Measurements from ENCODE around the gene CPED1.
"Not testable (repeated sequence)": the region's sequence is repeated elsewhere in the genome, so short reads cannot be mapped to it uniquely, and the experiment has no call there.

Gene CPED1

DNA sequence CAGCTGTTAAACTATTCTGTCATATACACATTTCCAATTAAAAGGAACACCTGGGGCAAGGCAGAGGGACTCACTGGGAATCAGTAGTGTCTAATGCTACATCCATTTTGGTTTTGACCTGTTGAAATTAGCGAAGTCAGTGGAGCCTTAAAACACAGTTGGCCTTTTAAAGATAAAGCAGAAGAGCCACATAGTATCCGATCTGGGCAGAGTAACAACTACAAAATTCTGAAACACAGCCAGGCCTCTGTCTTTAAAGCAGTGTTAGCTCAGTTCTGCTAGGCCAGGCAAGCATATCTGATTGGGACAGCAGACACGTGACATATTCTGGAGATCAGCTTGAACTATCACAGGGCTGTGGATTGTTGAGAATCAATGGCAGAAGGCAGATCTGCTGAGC lies 222.7 kb downstream of the CPED1 start:
- TF ChIP-seq, protein P1, sequence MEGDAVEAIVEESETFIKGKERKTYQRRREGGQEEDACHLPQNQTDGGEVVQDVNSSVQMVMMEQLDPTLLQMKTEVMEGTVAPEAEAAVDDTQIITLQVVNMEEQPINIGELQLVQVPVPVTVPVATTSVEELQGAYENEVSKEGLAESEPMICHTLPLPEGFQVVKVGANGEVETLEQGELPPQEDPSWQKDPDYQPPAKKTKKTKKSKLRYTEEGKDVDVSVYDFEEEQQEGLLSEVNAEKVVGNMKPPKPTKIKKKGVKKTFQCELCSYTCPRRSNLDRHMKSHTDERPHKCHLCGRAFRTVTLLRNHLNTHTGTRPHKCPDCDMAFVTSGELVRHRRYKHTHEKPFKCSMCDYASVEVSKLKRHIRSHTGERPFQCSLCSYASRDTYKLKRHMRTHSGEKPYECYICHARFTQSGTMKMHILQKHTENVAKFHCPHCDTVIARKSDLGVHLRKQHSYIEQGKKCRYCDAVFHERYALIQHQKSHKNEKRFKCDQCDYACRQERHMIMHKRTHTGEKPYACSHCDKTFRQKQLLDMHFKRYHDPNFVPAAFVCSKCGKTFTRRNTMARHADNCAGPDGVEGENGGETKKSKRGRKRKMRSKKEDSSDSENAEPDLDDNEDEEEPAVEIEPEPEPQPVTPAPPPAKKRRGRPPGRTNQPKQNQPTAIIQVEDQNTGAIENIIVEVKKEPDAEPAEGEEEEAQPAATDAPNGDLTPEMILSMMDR (IDR thresholded peaks at IDR 0.05; ENCODE audit: insufficient read depth, missing control alignments): no peak
- DNase-seq (ENCODE audit: insufficient read length, low spot score) (no peak), FAIRE-seq (no peak)

- DNase-seq (ENCODE audit: insufficient read length, low spot score) (no peak), FAIRE-seq (no peak)
- TF ChIP-seq, protein P1 (IDR thresholded peaks at IDR 0.05; ENCODE audit: insufficient read depth, missing control alignments): no peak
Measured at GRCh38 chr7:121212036-121212435, 223.5 kb downstream of the CPED1 start.

- DNase-seq (ENCODE audit: insufficient read length, low spot score) (no peak), FAIRE-seq (peak; percentile 56)
- TF ChIP-seq, protein P1 (IDR thresholded peaks at IDR 0.05; ENCODE audit: insufficient read depth, missing control alignments): no peak
Measured at GRCh38 chr7:121214657-121215056, 226.1 kb downstream of the CPED1 start.

DNA sequence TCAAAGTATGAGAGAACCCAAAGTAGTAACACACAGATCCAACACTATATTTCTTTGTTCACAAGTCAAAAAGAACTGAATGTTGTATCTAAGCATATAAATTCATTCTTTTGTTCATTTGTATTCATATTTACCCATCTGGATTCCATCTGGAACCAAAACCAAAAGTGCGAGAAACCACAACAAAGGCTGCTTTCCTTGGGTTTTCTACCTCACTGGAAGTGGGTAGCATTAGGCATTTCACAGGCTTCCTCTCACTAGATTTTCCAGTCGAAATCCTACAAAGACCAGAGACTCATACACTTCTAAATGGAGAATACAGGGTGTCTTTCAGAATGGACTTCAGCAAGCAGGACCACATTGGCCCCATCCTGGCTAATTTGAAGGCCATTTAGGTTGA lies 230.5 kb downstream of the CPED1 start:
- TF ChIP-seq, protein P1 (IDR thresholded peaks at IDR 0.05; ENCODE audit: insufficient read depth, missing control alignments): no peak

DNA sequence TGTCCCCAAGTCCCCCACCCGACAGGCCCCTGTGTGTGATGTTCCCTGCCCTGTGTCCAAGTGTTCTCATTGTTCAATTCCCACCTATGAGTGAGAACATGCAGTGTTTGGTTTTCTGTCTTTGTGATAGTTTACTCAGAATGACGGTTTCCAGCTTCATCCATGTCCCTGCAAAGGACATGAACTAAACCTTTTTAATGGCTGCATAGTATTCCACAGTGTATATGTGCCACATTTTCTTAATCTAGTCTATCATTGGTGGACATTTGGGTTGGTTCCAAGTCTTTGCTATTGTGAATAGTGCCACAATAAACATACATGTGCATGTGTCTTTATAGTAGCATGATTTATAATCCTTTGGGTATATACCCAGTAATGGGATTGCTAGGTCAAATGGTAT lies 232.6 kb downstream of the CPED1 start:
- DNase-seq (ENCODE audit: insufficient read length, low spot score); FAIRE-seq: not testable (repeated sequence)

More for the DNA sequence above, 230.5 kb downstream of the CPED1 start:
- DNase-seq (ENCODE audit: insufficient read length, low spot score) (no peak), FAIRE-seq (no peak)

DNA sequence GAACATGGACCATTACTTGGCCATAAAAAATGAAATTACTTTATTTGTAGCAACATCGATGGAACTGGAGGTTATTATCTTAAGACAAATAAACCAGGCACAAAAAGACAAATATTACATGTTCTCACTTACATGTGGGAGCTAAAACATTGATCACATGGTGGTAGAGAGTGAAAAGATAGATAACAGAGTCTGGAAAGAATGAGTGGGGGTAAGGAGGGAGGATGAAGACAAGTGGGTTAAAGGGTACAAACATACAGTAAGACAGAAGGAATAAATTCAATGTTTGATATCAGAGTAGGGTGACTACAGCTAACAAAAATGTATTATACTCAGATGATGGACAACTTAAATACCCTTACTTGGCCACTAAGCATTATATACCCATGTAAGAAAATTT lies 240.3 kb downstream of the CPED1 start:
- no peak for FAIRE-seq
- no peak for DNase-seq (ENCODE audit: insufficient read length, low spot score)
- TF ChIP-seq, protein P1 (IDR thresholded peaks at IDR 0.05; ENCODE audit: insufficient read depth, missing control alignments): no peak

GRCh38 chr7:121235201-121235600 lies 246.7 kb downstream of the CPED1 start:
- TF ChIP-seq, protein P1 (IDR thresholded peaks at IDR 0.05; ENCODE audit: insufficient read depth, missing control alignments): no peak
- no peak for FAIRE-seq
- DNase-seq (ENCODE audit: insufficient read length, low spot score): no peak

GRCh38 chr7:121237601-121238000 lies 249.1 kb downstream of the CPED1 start:
- TF ChIP-seq, protein P1 (IDR thresholded peaks at IDR 0.05; ENCODE audit: insufficient read depth, missing control alignments): no peak
- DNase-seq (ENCODE audit: insufficient read length, low spot score): no peak
- no peak for FAIRE-seq
